ENCODE measurements around the gene DNAH17. TPM values are rescaled to one million over a fixed set of nuclear protein-coding genes. Genes with fewer than 3 reads are reported as not detected.

The DNAH17 gene
- total RNA-seq, 1 experiment from 2014 or later: 0.13 TPM

- DNase-seq: no peak
- H3K27me3 Mint-ChIP-seq (ENCODE audit: low read depth): no peaks in the 10 kb centered on the region
Measured at GRCh38 chr17:78538033-78538776, 39.0 kb downstream of the DNAH17 start.

More at GRCh38 chr17:78538033-78538776, 39.0 kb downstream of the DNAH17 start:
- H3K4me2 ChIP-seq (ENCODE audit: insufficient read depth, insufficient read length, low read length): no peak overlapping the region
- H3K14ac ChIP-seq (ENCODE audit: insufficient read depth, low read length): no peak overlapping the region
- no peak overlapping the region for H2AK5ac ChIP-seq (ENCODE audit: insufficient read length, low read length)
- H2BK15ac ChIP-seq (ENCODE audit: low read depth, low read length): no peak overlapping the region
- H3T11ph ChIP-seq (ENCODE audit: low read length): no peak overlapping the region
- Mint-ChIP-seq H3K4me1 (peaks cover 13 to 14% of the 10 kb centered on the region in 2 experiments; a peak in 3 of 4 replicates), H3K36me3 (ENCODE audit: insufficient read depth in 1 of 3, low read depth in 3 of 3) (no peaks in the 10 kb centered on the region), H3K9me3 (no peaks in the 10 kb centered on the region), H3K27ac (peak overlapping the region in 2 of 3 experiments; percentile 34 to 66; a peak in 1 of 7 replicates), H3K4me3 (no peak overlapping the region)
- H2BK20ac ChIP-seq (ENCODE audit: low read depth, low read length, poor library complexity, severe bottlenecking): no peak overlapping the region
- no peak overlapping the region for H3K4ac ChIP-seq (ENCODE audit: low read depth, low read length)
- TF ChIP-seq CTCF (conservative IDR thresholded peaks at IDR 0.05): no peak
- H3K9ac ChIP-seq (ENCODE audit: extremely low read depth, insufficient read length, low read length): no peak overlapping the region
- no peak overlapping the region for H3K18ac ChIP-seq (ENCODE audit: insufficient read length, low read depth, low read length)
- H4K8ac ChIP-seq (replicated peaks; ENCODE audit: insufficient read length, low read depth, low read length): no peak overlapping the region
- H4K91ac ChIP-seq (ENCODE audit: insufficient read length, low read depth, low read length): no peak overlapping the region
- H3K56ac ChIP-seq (ENCODE audit: insufficient read length, low read depth, low read length): no peak overlapping the region
- no peak overlapping the region for H3K27ac ChIP-seq (ENCODE audit: insufficient read length, low read depth, low read length)
- no peak overlapping the region for H3K23ac ChIP-seq (ENCODE audit: insufficient read length, low read depth, low read length)
- no peak overlapping the region for H2AFZ ChIP-seq (ENCODE audit: low read length)
- no peaks in the 10 kb centered on the region for H3K27me3 ChIP-seq (ENCODE audit: insufficient read depth, low read length)
- no peak overlapping the region for H2BK120ac ChIP-seq (ENCODE audit: low read depth, low read length, poor library complexity, severe bottlenecking)
- no peaks in the 10 kb centered on the region for H3K79me1 ChIP-seq (ENCODE audit: insufficient read depth, low read depth, low read length, poor library complexity, severe bottlenecking)
- H4K5ac ChIP-seq (ENCODE audit: insufficient read length, low read depth, low read length): no peak overlapping the region
- no peaks in the 10 kb centered on the region for H3K23me2 ChIP-seq (ENCODE audit: insufficient read length, low read depth, low read length, poor library complexity, severe bottlenecking)
- no peaks in the 10 kb centered on the region for H3K4me1 ChIP-seq (ENCODE audit: insufficient read depth, low read length)
- no peaks in the 10 kb centered on the region for H4K20me1 ChIP-seq (ENCODE audit: control insufficient read depth, insufficient read depth, insufficient read length)
- H2BK5ac ChIP-seq (ENCODE audit: insufficient read length, low read length): no peak overlapping the region
- H3K79me2 ChIP-seq (ENCODE audit: insufficient read depth, low read length): no peaks in the 10 kb centered on the region
- no peak overlapping the region for H2BK12ac ChIP-seq (ENCODE audit: insufficient read length, low read depth, low read length)
- no peaks in the 10 kb centered on the region for H3K9me3 ChIP-seq (ENCODE audit: control insufficient read depth, low read depth, low read length)
- no CpG with 5 or more reads among the region's 10 CpGs for WGBS (ENCODE audit: extremely low coverage, insufficient read length, low lambda C conversion rate)

Data from H9 (cell line).